Colon (tissue), 2 donors: Measurements from ENCODE around the gene MCOLN2.
"Not testable (repeated sequence)": the region's sequence is repeated elsewhere in the genome, so short reads cannot be mapped to it uniquely, and the experiment has no call there.

Experiments
- FAIRE-seq: peaks from 2 replicates; lab custom pipeline; 2012; peaks lifted over from hg19 to GRCh38; lab: Jason Lieb, UNC
- donor health status: control.
- donor health status: control.

MCOLN2 gene

DNA sequence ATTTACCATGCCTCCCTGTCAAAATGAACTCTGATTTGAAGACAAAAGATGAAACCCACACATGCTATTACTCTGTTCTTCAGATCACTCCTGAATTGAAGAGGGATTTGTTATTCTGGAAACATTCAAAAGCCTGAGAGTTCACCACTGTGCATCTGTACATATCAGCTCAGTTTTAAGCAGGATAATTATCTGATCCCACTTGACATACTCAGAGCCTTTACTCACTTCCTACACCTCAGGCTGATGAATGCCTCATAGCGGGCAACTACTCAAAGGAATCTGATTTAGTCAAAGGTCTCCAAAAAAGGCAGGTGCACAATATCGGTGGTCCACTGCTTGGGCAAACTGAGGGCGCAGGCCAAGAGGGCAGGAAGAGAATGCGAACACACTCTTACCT lies 56.4 kb downstream of the MCOLN2 start:
- no peak for FAIRE-seq

DNA sequence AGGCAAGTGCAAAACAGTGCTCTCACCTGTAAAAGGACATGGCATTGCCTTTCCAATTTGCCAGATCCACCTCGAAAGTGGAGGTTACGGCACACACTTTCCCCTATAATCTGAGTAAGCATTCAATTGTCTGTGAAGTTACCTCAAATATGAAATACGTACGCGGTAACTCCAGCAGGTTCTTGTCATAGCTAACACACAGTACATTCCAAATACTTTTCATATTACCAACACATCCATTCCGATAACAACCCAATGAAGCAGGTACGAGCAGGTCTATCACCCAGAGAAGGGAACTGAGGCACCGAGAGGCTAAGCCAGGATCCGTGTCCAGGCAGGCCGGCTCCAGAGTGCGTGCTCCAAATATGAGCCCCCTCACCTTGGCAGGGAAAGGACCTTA lies 57.2 kb downstream of the MCOLN2 start:
- FAIRE-seq, result no peak

DNA sequence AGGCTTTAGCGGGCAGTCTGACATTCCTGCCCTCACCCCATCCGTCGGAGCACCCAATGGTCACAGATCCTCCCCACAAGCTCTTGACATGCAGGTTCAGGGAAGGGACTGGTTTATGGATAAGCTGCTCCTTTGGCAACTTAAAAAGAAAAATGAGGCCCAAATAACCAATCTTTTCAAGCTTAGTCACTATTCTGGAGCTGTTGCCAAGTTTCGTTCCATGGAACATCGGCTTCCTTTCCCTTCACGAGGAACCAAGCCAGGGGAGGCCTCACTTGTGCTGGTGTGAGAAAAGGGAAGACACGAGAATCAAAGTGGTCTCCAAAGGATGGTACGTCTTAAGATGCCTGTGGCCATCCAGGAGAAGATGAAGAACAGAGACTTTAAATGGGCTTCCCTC lies 57.8 kb downstream of the MCOLN2 start:
- FAIRE-seq, result no peak

DNA sequence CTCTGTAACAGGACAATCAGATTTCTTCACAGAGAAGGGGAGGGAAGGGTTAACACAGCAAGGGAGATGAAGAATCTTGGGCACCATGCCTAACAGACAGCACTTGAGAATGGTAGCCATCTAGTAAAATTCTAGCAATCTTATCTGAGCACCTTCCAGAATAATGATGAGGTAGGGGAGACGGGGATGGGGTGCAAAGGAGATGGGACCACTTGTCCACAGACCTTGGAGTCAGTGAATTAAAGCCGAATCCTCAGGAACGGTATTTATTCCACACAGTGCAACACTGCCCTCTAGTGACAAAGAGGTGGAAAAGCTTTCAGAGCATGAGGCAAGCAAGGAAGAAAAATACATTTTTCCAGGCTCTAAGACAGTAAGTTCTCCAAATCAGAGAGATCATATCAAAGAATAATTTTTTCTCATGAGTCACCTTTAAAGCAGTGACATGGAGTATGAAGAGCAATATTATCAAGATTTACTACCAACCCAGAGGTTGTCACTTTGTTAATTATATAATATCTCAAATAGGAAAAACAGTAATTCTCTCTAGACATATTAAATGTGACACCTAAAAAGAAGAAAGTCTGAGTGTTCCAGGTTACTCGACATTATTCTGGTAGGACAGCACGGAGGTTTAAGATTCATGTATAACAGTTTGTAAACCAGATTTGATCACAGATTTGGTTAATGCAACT lies 60.6 kb downstream of the MCOLN2 start:
- no peak for FAIRE-seq

DNA sequence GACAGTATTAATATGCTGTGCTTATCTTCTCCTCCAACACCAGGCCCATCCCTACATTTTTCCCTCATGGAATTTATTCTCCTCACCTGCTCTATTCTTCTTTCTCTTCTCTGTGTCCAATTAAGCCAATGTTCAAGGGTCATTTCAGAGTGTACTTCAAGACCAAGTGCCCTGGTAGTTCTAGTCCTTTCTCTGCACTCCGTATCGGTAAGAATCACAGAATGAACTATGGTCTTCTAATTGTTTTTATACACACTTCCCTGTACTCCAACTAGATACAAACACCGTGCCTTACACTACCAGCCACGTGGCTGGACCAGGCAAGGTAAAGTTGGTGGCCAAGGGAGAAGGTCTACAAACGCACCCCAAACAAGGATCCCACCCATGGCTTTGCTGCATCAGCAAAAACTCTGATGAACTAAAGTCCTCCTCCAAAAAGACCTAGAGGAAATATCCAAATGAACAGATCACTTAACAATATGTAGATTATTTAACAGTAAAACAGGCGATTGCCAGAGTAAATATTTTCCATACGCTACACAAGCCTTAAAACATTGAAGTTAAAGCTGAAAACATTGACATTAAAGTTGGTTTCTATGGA lies 63.8 kb downstream of the MCOLN2 start:
- no peak for FAIRE-seq

DNA sequence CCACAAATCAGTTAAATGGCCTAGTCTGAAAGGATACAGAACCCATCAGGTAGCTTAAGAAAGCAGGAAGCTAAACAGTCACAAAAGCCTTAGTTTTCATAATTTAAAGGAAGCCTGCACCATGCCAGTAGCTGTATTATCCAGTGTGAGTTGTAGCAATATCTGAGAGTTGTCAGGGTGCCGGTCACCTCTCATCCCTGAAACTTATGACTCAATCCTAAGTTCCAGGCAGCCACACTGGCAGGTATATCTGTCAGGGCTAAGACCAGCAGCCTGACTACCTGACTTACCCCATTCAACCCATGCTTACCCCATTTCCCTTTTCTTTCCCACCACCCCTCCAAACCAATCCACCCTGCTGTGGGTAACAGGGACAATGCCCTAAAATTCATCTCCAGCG lies 66.1 kb downstream of the MCOLN2 start:
- no peak for FAIRE-seq

DNA sequence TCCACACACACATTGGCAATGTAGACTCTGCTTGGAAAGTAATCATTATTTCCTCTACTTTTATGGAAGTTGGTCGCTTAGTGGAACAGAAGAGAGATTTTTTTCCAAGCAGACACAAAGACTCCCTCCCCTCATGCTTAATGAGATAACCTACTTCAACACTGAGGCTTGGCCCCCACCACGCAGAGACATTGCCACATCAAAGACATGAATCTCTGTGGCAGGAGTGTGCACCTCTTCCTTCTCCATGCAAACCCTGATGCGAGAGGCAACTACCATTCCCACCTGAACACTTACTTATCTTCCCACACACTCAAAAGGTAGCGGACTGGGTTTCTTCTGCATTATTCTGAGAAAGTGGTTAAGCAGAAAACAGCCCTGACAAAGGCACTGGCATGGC lies 66.6 kb downstream of the MCOLN2 start:
- no peak for FAIRE-seq

DNA sequence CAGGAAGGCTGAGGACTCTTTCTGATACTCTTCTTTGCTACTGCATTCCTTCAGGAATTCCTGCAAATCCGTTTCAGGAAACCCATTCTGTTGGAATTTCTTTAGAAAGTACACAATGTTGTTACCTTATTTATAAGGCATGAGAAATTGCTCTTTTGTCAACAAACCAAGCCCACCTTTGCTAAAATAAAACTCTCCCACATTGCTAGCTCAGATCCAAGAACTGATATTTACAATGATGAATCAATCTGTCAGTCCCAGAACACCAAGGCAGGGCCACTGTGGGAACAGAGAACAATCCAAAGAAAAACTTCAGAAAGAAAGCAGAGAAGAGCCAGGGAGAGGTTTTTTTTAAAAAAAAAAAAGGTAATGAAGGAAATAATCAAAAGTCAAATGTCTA lies 67.3 kb downstream of the MCOLN2 start:
- FAIRE-seq, result no peak

DNA sequence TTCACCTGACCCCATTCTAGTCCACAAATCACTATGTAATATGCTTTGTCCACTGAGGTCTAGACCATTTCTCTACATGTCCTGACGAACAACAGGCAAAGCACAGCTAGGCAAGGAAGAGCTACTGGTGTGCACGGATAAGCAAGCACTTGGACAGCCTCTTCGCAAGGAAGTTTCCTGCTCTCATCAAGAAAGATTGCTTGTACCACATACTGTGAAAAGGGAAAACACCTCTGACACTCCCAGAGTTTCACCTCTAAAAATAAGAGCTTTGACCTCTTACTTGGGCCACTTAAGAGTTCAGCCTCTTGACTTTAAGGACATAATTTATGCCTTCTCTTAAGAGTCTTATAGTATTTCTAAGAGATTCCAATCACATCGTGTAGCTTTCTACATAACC lies 67.9 kb downstream of the MCOLN2 start:
- FAIRE-seq, result no peak

DNA sequence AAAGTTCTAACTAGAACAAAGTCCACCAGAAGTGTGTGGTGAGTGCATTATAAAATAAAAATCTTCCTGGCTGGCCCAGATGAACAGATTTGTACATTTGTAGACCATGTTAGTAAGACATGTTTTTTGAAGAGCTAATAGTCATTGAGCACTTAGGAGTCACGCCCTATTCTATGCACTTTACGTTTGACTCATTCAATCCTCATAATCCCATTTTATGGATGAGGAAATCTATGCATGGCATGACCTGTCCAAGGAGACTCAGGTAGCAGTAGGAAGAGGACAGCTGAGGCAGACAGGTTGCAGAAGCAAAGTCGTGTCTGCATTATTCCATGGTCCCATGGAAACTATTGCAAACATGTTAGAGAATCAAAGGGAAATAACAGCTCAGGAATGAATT lies 73.6 kb downstream of the MCOLN2 start:
- no peak for FAIRE-seq

DNA sequence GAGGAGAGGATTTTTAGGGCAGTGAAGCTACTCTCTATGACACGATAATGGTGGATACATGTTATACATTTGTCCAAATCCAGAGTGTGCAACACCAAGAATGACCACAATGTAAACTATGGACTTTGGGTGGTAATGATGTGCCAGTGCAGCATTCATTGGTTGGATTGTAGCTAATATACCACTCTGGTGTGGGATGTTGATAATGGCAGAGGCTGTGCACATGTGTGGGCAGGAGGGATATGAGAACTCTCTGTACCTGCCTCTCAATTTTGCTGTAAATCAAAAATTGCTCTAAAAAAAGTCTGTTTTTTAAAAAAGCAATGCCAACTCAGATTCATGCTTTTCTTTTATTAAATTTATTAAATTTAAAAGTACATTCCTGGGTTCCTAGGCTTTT lies 76.8 kb downstream of the MCOLN2 start:
- FAIRE-seq, result no peak

DNA sequence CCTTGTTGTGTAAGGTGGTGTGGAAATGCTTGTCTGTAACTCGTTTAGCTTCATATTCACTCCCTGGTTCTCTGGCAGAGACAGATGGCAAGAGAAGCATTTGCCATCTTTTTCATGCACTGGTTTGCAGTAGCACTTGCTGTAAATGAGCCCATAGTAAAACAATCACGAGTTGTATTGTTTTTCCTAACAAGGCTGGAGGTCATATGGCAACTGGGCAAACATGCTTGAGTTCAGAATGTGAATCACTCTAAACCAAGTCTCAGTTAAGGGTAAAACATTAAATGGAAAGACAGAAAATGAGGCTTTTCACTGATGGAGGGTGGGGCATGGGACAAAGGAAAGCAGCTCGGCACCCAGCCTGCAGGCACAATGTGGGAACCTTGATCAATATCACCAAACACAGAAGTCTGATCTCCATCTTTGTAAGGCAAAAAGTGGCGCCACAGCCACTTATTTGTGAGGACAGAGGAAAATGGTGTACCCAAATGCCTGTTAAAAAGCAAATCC lies 77.4 kb downstream of the MCOLN2 start:
- no peak for FAIRE-seq

DNA sequence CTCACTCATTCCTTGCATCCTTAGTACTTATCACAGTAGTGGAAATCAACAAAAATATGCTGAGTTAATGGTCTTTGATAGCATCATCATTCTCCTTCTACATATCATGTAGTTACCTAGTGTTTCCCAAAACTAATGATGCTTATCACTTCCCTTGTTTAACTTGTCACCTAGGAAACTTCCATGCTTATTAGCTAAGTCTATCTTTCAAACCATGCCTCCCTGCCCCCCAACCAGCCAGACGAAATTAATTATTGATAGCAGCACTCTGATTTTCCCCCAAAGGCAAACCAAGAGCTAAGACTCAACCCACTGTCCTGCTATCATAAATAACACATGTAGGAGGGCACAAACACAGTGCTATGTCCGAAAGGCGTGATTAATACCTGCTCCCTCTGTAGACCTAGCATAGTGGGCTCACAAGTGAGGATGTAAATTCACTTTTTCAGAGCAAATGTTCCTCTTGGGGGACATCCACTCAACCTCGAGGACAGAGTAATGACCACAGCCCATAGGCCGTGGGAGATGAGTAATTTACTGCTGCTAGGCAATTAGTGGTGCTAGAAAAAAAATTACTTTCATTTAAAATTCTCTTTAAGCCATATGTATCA lies 78.1 kb downstream of the MCOLN2 start:
- FAIRE-seq, result no peak

DNA sequence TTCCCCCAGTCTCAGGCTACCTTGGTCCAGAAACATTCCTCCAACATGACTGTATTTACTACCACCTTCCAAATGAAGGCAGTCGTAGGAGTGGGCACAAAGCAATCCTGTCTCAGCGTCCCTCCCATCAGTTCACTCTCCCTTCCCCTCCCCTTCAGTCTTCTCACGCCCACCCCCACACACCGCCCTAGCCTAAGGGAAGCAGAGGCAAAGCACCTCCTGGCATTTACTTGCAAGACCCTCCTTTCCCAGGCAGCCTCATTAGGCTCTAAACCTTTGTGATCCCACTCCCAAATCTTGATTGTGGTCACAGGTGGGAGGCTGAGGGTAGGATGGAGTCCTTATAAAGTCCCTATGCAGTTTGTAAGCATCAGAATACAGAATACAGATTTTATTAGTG lies 80.0 kb downstream of the MCOLN2 start:
- no peak for FAIRE-seq

DNA sequence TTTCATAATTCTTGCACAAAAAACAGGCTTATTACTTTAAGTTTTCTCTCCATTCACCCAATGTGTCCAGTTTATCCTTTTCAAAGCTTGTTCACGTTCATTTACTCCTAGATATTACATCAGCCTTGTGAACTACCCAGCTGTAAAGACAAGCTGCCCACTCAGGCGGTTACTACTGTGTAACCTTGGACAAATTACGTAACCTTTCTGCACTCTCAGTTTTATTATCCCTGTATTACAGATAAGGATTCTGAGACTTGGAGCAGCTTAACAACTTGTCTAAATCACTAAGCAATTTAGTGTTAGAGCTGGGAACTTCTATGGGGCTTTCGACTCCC lies 83.4 kb downstream of the MCOLN2 start:
- FAIRE-seq, result peak; percentile 28

DNA sequence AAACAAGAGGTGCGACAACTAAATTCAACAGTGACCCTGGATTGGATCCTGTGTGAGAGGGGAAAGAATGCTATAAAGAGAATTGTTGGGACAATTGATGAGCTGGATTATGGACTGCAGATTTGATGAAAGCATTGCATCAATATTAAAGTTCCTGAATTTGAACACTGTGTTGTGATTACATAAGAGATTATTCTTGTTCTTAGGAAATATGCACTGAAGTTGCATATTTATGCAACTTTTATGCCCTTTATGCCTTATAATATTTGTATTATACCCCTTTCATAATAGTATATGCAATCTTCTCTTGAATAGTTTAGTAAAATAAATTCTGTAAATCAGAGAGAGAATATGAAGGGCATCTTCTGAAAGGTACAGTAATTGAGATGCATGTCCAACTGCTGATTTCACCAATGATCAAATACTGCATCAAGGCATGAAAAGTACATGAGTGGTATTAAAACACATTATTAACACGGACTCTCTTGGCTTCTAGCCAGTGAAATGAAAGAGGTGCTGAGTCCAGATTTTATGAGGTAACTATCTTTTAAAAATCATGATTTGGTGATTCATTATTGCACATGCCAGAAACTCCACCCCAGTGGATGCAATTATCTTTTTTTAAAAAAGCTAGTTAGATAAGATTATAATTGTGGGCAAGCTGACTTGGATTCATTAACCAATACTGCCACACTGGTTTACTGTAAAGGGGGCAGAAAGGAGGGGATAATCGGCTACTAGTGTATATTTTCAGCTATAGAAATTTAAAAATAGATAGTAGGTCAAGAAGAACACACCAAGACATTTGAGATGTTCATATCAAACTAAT lies 84.0 kb downstream of the MCOLN2 start:
- FAIRE-seq, result no peak

DNA sequence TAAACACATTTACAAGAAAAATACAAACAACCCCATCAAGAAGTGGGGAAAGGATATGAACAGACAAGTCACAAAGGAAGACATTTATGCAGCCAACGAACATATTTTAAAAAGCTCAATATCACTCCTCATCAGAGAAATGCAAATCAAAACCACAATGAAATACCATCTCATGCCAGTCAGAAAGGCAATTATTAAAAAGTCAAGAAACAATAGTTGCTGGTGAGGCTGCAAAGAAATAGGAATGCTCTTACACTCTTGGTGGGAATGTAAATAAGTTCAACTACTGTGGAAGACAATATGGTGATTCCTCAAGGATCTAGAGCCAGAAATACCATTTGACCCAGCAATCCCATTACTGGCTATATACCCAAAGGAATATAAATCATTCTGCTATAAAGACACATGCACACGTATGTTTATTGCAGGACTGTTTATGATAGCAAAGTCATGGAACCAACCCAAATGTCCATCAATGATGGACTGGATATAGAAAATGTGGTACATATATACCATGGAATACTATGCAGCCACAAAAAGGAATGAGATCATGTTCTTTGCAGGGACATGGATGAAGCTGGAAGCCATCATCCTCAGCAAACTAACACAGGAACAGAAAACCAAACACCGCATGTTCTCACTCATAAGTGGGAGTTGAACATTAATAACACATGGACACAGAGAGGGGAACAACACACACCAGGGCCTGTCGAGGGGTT lies 88.0 kb downstream of the MCOLN2 start:
- not testable (repeated sequence) for FAIRE-seq

DNA sequence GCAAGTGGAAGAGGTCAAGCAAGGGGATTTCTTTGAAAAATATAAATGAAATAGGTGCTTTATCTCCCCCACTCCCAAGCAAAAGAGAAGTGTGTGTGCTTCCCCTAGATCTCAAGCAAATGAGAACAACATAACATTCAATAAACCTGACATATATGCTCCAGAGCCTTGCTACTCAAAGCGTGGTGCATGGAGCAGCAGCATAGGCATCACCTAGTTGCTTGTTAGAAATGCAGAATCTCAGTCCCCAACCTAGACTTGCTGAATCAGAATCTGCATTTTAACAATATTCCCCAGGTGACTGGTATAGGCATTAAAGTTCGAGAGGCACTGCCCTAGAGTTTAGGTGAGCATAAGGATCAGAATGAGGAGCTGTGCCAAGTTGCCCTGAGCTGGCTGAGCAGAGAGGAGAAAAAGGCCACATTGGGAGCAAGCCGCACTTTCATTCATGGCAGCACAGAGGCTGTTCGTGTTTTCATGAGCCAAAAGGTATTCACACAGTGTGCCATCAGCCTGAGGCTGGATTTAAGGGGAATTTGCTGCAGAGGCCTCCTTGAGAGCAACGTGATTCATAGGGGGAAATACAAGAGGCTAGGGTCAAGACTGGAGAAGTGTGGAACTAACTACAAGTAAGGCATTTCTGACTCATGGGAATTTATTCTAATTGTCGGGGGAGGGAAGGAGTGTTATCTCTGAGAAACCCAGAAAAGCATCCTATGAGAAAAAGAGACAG lies 89.7 kb downstream of the MCOLN2 start:
- FAIRE-seq, result no peak

DNA sequence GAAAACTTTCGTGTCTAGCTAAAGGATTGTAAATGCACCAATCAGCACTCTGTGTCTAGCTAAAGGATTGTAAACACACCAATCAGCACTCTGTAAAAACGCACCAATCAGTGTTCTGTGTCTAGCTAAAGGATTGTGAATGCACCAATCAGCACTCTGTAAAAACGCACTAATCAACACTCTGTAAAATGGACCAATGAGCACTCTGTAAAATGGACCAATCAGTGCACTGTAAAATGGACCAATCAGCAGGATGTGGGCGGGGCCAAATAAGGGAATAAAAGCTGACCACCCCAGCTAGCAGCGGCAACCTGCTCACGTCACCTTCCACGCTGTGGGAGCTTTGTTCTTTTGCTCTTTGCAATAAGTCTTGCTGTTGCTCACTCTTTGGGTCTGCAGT lies 94.2 kb downstream of the MCOLN2 start:
- not testable (repeated sequence) for FAIRE-seq

DNA sequence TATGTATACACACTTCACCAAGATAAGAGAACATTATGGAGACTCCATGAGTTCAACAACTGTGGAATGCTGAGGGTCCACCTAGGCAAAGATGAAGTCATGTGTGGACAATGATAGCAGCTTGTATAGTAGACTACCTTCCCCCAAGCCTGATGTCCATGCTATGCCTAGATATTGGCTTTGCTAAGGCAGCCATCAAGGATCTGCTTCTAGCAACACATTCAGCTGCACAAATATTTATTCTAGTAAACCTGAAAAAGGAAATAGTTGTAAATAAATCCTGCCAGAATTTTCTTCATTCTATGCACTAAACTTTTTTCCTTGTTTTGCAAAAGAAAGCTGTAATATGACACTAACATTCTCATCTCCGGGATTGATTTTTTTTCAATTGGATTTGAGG lies 96.9 kb downstream of the MCOLN2 start:
- FAIRE-seq, result no peak

DNA sequence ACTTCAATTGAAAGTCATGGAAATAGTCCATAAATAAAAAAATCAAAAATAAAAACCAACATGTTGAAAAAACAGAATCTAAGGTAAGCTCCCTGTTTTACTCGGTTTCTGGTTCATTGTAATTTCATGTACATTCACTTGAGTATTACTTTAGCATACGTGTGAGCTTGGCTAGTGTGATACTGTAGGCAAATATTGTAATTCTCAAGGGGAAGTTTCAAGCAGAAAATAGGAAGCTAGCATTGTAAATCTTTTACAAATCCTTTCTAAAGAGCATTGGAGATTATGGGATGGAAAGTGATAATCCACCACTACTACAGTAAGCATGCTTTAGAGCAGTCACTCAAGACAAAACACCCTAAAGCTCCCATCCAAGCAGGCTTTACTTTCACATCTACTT lies 100.6 kb downstream of the MCOLN2 start:
- no peak for FAIRE-seq
